Karpas-422 (cell line): Measurements from ENCODE around the gene GLT6D1. TPM values are rescaled to one million over a fixed set of nuclear protein-coding genes. Genes with fewer than 3 reads are reported as not detected.

Source experiments
- DNase-seq: peaks from one replicate; pipeline ENCODE4 v3.0.0-alpha.2; 2015
- H2AFZ ChIP-seq: fragments of 200-600 bp; sonication (generic); 2 replicates; pipeline ENCODE4 v1.6.1; 2014; ENCODE audit warnings: antibody characterized with exemption, low read length, mixed read lengths
- H3K27ac ChIP-seq: fragments of 200-600 bp; sonication (generic); 2 replicates; pipeline ENCODE4 v1.5.1; 2014; ENCODE audit warnings: mild to moderate bottlenecking, low read length, moderate library complexity
- H3K27me3 ChIP-seq: fragments of 200-600 bp; sonication (generic); 2 replicates; pipeline ENCODE4 v1.6.1; 2014; ENCODE audit warnings: low read length, mixed read lengths
- H3K36me3 ChIP-seq: fragments of 200-600 bp; sonication (generic); 2 replicates; pipeline ENCODE4 v1.6.1; 2014; ENCODE audit warnings: low read length, mixed read lengths; ENCODE audit not compliant: insufficient read depth
- H3K4me1 ChIP-seq: fragments of 200-600 bp; sonication (generic); 2 replicates; pipeline ENCODE4 v1.6.1; 2014; ENCODE audit warnings: mild to moderate bottlenecking, low read length, mixed read lengths
- H3K4me2 ChIP-seq: fragments of 200-600 bp; sonication (generic); 2 replicates; pipeline ENCODE4 v1.6.1; 2014; ENCODE audit warnings: low read length, low read depth, mild to moderate bottlenecking; ENCODE audit not compliant: poor library complexity, severe bottlenecking
- H3K4me3 ChIP-seq: fragments of 200-600 bp; sonication (generic); 2 replicates; pipeline ENCODE4 v1.5.1; 2014; ENCODE audit warnings: mild to moderate bottlenecking, antibody characterized with exemption, low read length, mixed read lengths
- H3K79me2 ChIP-seq: fragments of 200-600 bp; sonication (generic); 2 replicates; pipeline ENCODE4 v1.6.1; 2014; ENCODE audit warnings: mild to moderate bottlenecking, low read length, mixed read lengths
- H3K9ac ChIP-seq: fragments of 200-600 bp; sonication (generic); 2 replicates; pipeline ENCODE4 v1.6.0; 2014; ENCODE audit warnings: low read length
- H3K9me2 ChIP-seq: fragments of 200-600 bp; sonication (generic), shearing (Covaris generic); replicated peaks from 2 replicates; pipeline ENCODE4 v1.6.0; 2014; ENCODE audit warnings: mild to moderate bottlenecking, low read length, moderate library complexity; ENCODE audit not compliant: insufficient read depth
- H3K9me3 ChIP-seq: fragments of 300-700, 200-600 bp; sonication (generic); 2 replicates; pipeline ENCODE4 v1.6.1; 2014; ENCODE audit warnings: low read length, mixed read lengths
- H4K20me1 ChIP-seq: fragments of 200-600 bp; sonication (generic); 2 replicates; pipeline ENCODE4 v1.6.1; 2014; ENCODE audit warnings: mild to moderate bottlenecking, antibody characterized with exemption, low read length, low read depth; ENCODE audit not compliant: insufficient read depth
- total RNA-seq: library from RNA; depleted of rRNA; stranded (reverse); fragments of >200 nt; shearing (Covaris generic); gene quantifications from 2 replicates; pipeline ENCODE4 v1.2.3, GENCODE V29; 2014; ENCODE audit warnings: low replicate concordance

GLT6D1 gene
- total RNA-seq, 1 experiment from 2014 or later, result not detected

DNA sequence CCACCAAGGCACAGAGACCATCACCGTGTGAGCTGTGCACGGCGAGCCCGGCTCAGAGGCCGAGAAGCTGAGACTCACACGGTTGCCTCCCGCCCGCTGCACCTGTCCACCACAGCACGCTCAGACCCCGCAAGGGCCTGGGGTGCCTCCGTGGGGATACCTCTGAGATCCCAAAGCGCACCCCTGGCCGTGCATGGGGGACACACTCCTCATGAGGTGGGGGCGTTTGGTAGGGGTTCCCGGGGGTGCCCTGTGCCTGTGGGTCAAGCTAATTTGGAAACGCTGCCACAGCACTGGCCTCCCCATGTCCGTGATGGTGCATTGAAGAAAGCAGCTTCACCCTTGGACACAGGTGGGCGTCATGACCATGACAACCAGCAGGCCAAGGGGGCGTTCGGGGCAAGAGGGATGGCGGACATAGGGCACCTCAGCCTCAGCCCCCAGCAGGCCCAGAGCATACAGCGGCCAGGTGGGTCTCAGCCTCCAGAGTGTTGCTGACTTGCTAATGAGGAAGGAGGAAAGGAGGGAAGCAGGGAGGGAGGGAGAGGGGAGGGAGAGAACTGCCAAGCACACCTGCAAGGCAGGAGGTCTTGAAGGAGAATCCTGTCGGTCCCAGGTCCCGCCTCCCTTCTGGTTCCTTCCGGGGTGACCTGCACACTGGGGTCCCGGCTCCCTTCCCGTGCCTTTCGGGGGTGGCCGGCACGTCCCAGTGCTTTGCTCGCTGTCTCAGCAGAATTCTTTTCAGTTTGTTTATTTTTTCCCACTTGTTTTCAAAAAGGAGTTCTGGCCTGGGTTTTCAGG, 34.7 kb downstream of the GLT6D1 start:
- no peak overlapping the region for H3K9ac ChIP-seq
- no peaks in the 10 kb centered on the region for H3K9me3 ChIP-seq
- H4K20me1 ChIP-seq, result no peaks in the 10 kb centered on the region
- no peaks in the 10 kb centered on the region for H3K4me1 ChIP-seq
- H3K4me2 ChIP-seq, result no peak overlapping the region
- no peak overlapping the region for H3K27ac ChIP-seq
- DNase-seq, result no peak
- H3K9me2 ChIP-seq, result no peaks in the 10 kb centered on the region
- no peak overlapping the region for H2AFZ ChIP-seq
- H3K27me3 ChIP-seq, result no peaks in the 10 kb centered on the region
- H3K79me2 ChIP-seq, result no peaks in the 10 kb centered on the region
- no peak overlapping the region for H3K4me3 ChIP-seq
- no peaks in the 10 kb centered on the region for H3K36me3 ChIP-seq

- Histone ChIP-seq H4K20me1 (no peaks in the 10 kb centered on the region), H3K79me2 (no peaks in the 10 kb centered on the region), H3K4me1 (no peaks in the 10 kb centered on the region), H3K27ac (no peak overlapping the region), H3K36me3 (no peaks in the 10 kb centered on the region), H3K9ac (no peak overlapping the region), H3K9me3 (no peaks in the 10 kb centered on the region), H3K9me2 (no peaks in the 10 kb centered on the region), H3K4me2 (no peak overlapping the region), H3K4me3 (no peak overlapping the region), H3K27me3 (no peaks in the 10 kb centered on the region), H2AFZ (no peak overlapping the region)
- DNase-seq, result peak; percentile 87
These were observed 36.4 kb downstream of the GLT6D1 start for GRCh38 chr9:135602789-135603481.

- Histone ChIP-seq H2AFZ (no peak overlapping the region), H3K9me2 (no peaks in the 10 kb centered on the region), H3K9me3 (no peaks in the 10 kb centered on the region), H3K9ac (no peak overlapping the region), H4K20me1 (no peaks in the 10 kb centered on the region), H3K4me1 (no peaks in the 10 kb centered on the region), H3K4me3 (no peak overlapping the region), H3K4me2 (no peak overlapping the region), H3K27me3 (no peaks in the 10 kb centered on the region), H3K36me3 (no peaks in the 10 kb centered on the region), H3K27ac (no peak overlapping the region), H3K79me2 (no peaks in the 10 kb centered on the region)
- DNase-seq, result no peak
These were observed 37.4 kb downstream of the GLT6D1 start for GRCh38 chr9:135601988-135602387.

- DNase-seq, result no peak
- no peak overlapping the region for H3K4me2 ChIP-seq
- no peaks in the 10 kb centered on the region for H3K9me3 ChIP-seq
- no peaks in the 10 kb centered on the region for H3K79me2 ChIP-seq
- H3K36me3 ChIP-seq, result no peaks in the 10 kb centered on the region
- no peak overlapping the region for H3K27ac ChIP-seq
- no peak overlapping the region for H3K9ac ChIP-seq
- H3K4me1 ChIP-seq, result no peaks in the 10 kb centered on the region
- no peaks in the 10 kb centered on the region for H4K20me1 ChIP-seq
- H3K27me3 ChIP-seq, result no peaks in the 10 kb centered on the region
- H3K4me3 ChIP-seq, result no peak overlapping the region
- H2AFZ ChIP-seq, result no peak overlapping the region
- no peaks in the 10 kb centered on the region for H3K9me2 ChIP-seq
These were observed 39.0 kb downstream of the GLT6D1 start for GRCh38 chr9:135600296-135600817.

GRCh38 chr9:135596211-135596610, 43.1 kb downstream of the GLT6D1 start:
- no peaks in the 10 kb centered on the region for H3K9me2 ChIP-seq
- H3K4me3 ChIP-seq, result no peak overlapping the region
- no peak overlapping the region for H3K4me2 ChIP-seq
- no peaks in the 10 kb centered on the region for H4K20me1 ChIP-seq
- no peaks in the 10 kb centered on the region for H3K27me3 ChIP-seq
- H3K36me3 ChIP-seq, result no peaks in the 10 kb centered on the region
- no peak for DNase-seq
- H3K9me3 ChIP-seq, result no peaks in the 10 kb centered on the region
- H3K27ac ChIP-seq, result no peak overlapping the region
- no peaks in the 10 kb centered on the region for H3K79me2 ChIP-seq
- H3K4me1 ChIP-seq, result no peaks in the 10 kb centered on the region
- H2AFZ ChIP-seq, result no peak overlapping the region
- no peak overlapping the region for H3K9ac ChIP-seq

DNA sequence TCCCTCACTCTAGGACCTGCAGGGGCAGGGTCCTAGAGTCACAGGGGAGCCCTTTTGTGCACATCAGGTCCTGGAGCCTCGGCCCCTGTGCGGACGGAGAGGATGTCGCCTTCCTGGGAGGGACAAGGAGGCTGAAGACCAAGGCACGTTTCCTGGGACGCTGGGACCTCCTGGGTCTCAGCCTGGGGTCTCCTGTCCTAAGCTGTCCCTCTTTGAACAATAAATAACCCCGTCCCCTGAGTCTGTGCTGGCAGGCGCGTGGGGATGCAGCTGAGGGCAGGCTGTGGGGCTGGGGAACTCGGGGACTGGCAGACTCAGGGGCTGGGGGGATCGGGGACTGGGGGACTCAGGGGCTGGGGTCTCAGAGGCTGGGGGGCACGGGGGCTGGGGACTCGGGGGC, 46.7 kb downstream of the GLT6D1 start:
- Histone ChIP-seq H3K9ac (no peak overlapping the region), H3K36me3 (no peaks in the 10 kb centered on the region), H3K27ac (no peak overlapping the region), H3K4me1 (no peaks in the 10 kb centered on the region), H3K9me3 (no peaks in the 10 kb centered on the region), H3K4me2 (no peak overlapping the region), H2AFZ (no peak overlapping the region), H3K4me3 (no peak overlapping the region), H3K9me2 (no peaks in the 10 kb centered on the region), H3K27me3 (no peaks in the 10 kb centered on the region), H4K20me1 (no peaks in the 10 kb centered on the region), H3K79me2 (no peaks in the 10 kb centered on the region)
- no peak for DNase-seq

DNA sequence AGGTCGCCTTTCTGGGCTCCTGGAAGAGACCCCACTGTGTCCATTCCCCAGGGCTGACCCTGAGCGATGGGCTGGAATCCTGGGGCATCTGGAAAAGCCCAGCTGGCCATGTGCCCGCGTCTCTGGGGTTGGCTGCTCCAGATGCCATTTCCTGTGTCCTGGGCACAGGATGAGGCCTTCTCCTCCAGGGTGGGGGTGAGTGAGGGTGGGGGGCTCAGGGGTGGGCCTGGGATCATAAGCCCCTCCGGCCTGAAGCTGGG, 47.1 kb downstream of the GLT6D1 start:
- H4K20me1 ChIP-seq, result no peaks in the 10 kb centered on the region
- DNase-seq, result no peak

GRCh38 chr9:135591506-135592330, 47.6 kb downstream of the GLT6D1 start:
- H3K9me2 ChIP-seq, result no peaks in the 10 kb centered on the region
- no peak overlapping the region for H3K4me2 ChIP-seq
- H3K27ac ChIP-seq, result no peak overlapping the region
- H3K36me3 ChIP-seq, result no peaks in the 10 kb centered on the region
- no peak for DNase-seq
- no peak overlapping the region for H3K9ac ChIP-seq
- no peaks in the 10 kb centered on the region for H3K4me1 ChIP-seq
- no peaks in the 10 kb centered on the region for H3K27me3 ChIP-seq
- no peaks in the 10 kb centered on the region for H3K79me2 ChIP-seq
- no peaks in the 10 kb centered on the region for H3K9me3 ChIP-seq
- H4K20me1 ChIP-seq, result no peaks in the 10 kb centered on the region
- no peak overlapping the region for H2AFZ ChIP-seq
- no peak overlapping the region for H3K4me3 ChIP-seq

More for the DNA sequence above, 47.1 kb downstream of the GLT6D1 start:
- no peaks in the 10 kb centered on the region for H3K9me3 ChIP-seq
- H2AFZ ChIP-seq, result no peak overlapping the region
- no peaks in the 10 kb centered on the region for H3K79me2 ChIP-seq
- no peak overlapping the region for H3K4me3 ChIP-seq
- H3K27me3 ChIP-seq, result no peaks in the 10 kb centered on the region
- H3K36me3 ChIP-seq, result no peaks in the 10 kb centered on the region
- no peak overlapping the region for H3K9ac ChIP-seq
- no peak overlapping the region for H3K4me2 ChIP-seq
- no peaks in the 10 kb centered on the region for H3K9me2 ChIP-seq
- H3K27ac ChIP-seq, result no peak overlapping the region
- no peaks in the 10 kb centered on the region for H3K4me1 ChIP-seq
